ENCODE results near the gene DCTN2.

GRCh38 chr12:57564178-57564740, 17.3 kb upstream of the DCTN2 start:
- no peak for TF ChIP-seq CTCF (IDR thresholded peaks at IDR 0.05)
- TF ChIP-seq POLR2A (IDR thresholded peaks at IDR 0.05), result no peak
